H9 (cell line): ENCODE results near the gene ABCB11. TPM values are rescaled to one million over a fixed set of nuclear protein-coding genes. Genes with fewer than 3 reads are reported as not detected.

Source experiments
- DNase-seq: peaks from one replicate; pipeline ENCODE4 v3.0.0-alpha.2; 2017
- H2AFZ ChIP-seq: one replicate; pipeline ENCODE4 v1.6.1; 2013; ENCODE audit warnings: mild to moderate bottlenecking, low read length, control low read depth, moderate library complexity
- H2AK5ac ChIP-seq: 2 replicates; pipeline ENCODE4 v1.6.1; 2013; ENCODE audit warnings: low read length, control low read depth, mixed read lengths; ENCODE audit not compliant: insufficient read length
- H2BK120ac ChIP-seq: one replicate; pipeline ENCODE4 v1.6.1; 2013; ENCODE audit warnings: low read depth, mild to moderate bottlenecking, low read length, control low read depth, inconsistent platforms; ENCODE audit not compliant: poor library complexity, severe bottlenecking
- H2BK12ac ChIP-seq: 2 replicates; pipeline ENCODE4 v1.6.1; 2013; ENCODE audit warnings: low read length, control low read depth, mixed read lengths, low read depth; ENCODE audit not compliant: insufficient read length
- H2BK15ac ChIP-seq: 2 replicates; pipeline ENCODE4 v1.6.1; 2013; ENCODE audit warnings: low read depth, low read length, control low read depth
- H2BK20ac ChIP-seq: one replicate; pipeline ENCODE4 v1.6.1; 2013; ENCODE audit warnings: low read depth, mild to moderate bottlenecking, low read length, control low read depth, inconsistent platforms; ENCODE audit not compliant: poor library complexity, severe bottlenecking
- H2BK5ac ChIP-seq: 2 replicates; pipeline ENCODE4 v1.6.1; 2013; ENCODE audit warnings: low read length, control low read depth, mixed read lengths; ENCODE audit not compliant: insufficient read length
- H3K14ac ChIP-seq: 2 replicates; pipeline ENCODE4 v1.6.1; 2013; ENCODE audit warnings: low read length, control low read depth; ENCODE audit not compliant: insufficient read depth
- H3K18ac ChIP-seq: 2 replicates; pipeline ENCODE4 v1.6.1; 2013; ENCODE audit warnings: low read depth, mild to moderate bottlenecking, mixed read lengths, low read length, control low read depth; ENCODE audit not compliant: insufficient read length
- H3K23ac ChIP-seq: 2 replicates; pipeline ENCODE4 v1.6.1; 2013; ENCODE audit warnings: low read length, control low read depth, mixed read lengths, low read depth; ENCODE audit not compliant: insufficient read length
- H3K23me2 ChIP-seq: 2 replicates; pipeline ENCODE4 v1.6.1; 2013; ENCODE audit warnings: low read depth, mild to moderate bottlenecking, mixed read lengths, low read length, control low read depth; ENCODE audit not compliant: insufficient read length, poor library complexity, severe bottlenecking
- H3K27ac ChIP-seq: 2 replicates; pipeline ENCODE4 v1.5.1; 2013; ENCODE audit warnings: low read length, control low read depth, mixed read lengths, low read depth; ENCODE audit not compliant: insufficient read length
- H3K27me3 ChIP-seq: 2 replicates; pipeline ENCODE4 v1.6.1; 2013; ENCODE audit warnings: low read length, control low read depth, inconsistent platforms; ENCODE audit not compliant: insufficient read depth
- H3K4ac ChIP-seq: 2 replicates; pipeline ENCODE4 v1.6.1; 2013; ENCODE audit warnings: low read depth, mild to moderate bottlenecking, control low read depth, inconsistent platforms, low read length, moderate library complexity
- H3K4me1 ChIP-seq: 2 replicates; pipeline ENCODE4 v1.6.1; 2013; ENCODE audit warnings: low read length, control low read depth, inconsistent platforms; ENCODE audit not compliant: insufficient read depth
- H3K4me2 ChIP-seq: 2 replicates; pipeline ENCODE4 v1.6.1; 2013; ENCODE audit warnings: low read length, control low read depth, mixed read lengths; ENCODE audit not compliant: insufficient read length, insufficient read depth
- H3K56ac ChIP-seq: 2 replicates; pipeline ENCODE4 v1.6.1; 2013; ENCODE audit warnings: low read depth, mild to moderate bottlenecking, mixed read lengths, low read length, control low read depth; ENCODE audit not compliant: insufficient read length
- H3K79me1 ChIP-seq: 2 replicates; pipeline ENCODE4 v1.6.1; 2013; ENCODE audit warnings: low read depth, mild to moderate bottlenecking, moderate library complexity, low read length, control low read depth, inconsistent platforms; ENCODE audit not compliant: insufficient read depth, poor library complexity, severe bottlenecking
- H3K79me2 ChIP-seq: 2 replicates; pipeline ENCODE4 v1.6.1; 2013; ENCODE audit warnings: low read length, control low read depth, inconsistent platforms; ENCODE audit not compliant: insufficient read depth
- H3K9ac ChIP-seq: 2 replicates; pipeline ENCODE4 v1.6.1; 2013; ENCODE audit warnings: low read length, control low read depth, mixed read lengths; ENCODE audit not compliant: insufficient read length; ENCODE audit errors: extremely low read depth
- H3K9me3 ChIP-seq: one replicate; pipeline ENCODE4 v1.6.1; 2013; ENCODE audit warnings: low read depth, low read length, inconsistent platforms; ENCODE audit not compliant: control insufficient read depth
- H3T11ph ChIP-seq: one replicate; pipeline ENCODE4 v1.6.1; 2013; ENCODE audit warnings: mild to moderate bottlenecking, low read length, control low read depth, inconsistent platforms
- H4K20me1 ChIP-seq: one replicate; pipeline ENCODE4 v1.6.1; 2013; ENCODE audit not compliant: control insufficient read depth, insufficient read length, insufficient read depth
- H4K5ac ChIP-seq: 2 replicates; pipeline ENCODE4 v1.6.1; 2013; ENCODE audit warnings: low read depth, mild to moderate bottlenecking, mixed read lengths, low read length, control low read depth; ENCODE audit not compliant: insufficient read length
- H4K8ac ChIP-seq: replicated peaks from 2 replicates; pipeline ENCODE4 v1.6.1; 2013; ENCODE audit warnings: low read length, control low read depth, mixed read lengths, low read depth; ENCODE audit not compliant: insufficient read length
- H4K91ac ChIP-seq: 2 replicates; pipeline ENCODE4 v1.6.1; 2013; ENCODE audit warnings: low read depth, mild to moderate bottlenecking, moderate library complexity, mixed read lengths, low read length, control low read depth; ENCODE audit not compliant: insufficient read length
- H3K27ac Mint-ChIP-seq, 3 experiments: 2 replicates in 2 of 3; 3 replicates in 1 of 3; pipeline ENCODE4 v1.8.0; 2020 to 2021; ENCODE audit warnings: mixed read lengths in 3 of 3, mild to moderate bottlenecking in 1 of 3, moderate library complexity in 1 of 3
- H3K27me3 Mint-ChIP-seq: 2 replicates; pipeline ENCODE4 v1.8.0; 2021; ENCODE audit warnings: low read depth, mild to moderate bottlenecking, moderate library complexity, mixed read lengths
- H3K36me3 Mint-ChIP-seq, 3 experiments: 2 replicates in 2 of 3; 3 replicates in 1 of 3; pipeline ENCODE4 v1.8.0; 2020 to 2021; ENCODE audit warnings: low read depth in 3 of 3, mixed read lengths in 3 of 3; ENCODE audit not compliant: insufficient read depth in 1 of 3
- H3K4me1 Mint-ChIP-seq, 2 experiments: 2 replicates each; pipeline ENCODE4 v1.8.0; 2020; ENCODE audit warnings: mixed read lengths in 2 of 2
- H3K4me3 Mint-ChIP-seq, 2 experiments: 2 replicates in 1 of 2; 3 replicates in 1 of 2; pipeline ENCODE4 v1.8.0; 2020 to 2021; ENCODE audit warnings: mild to moderate bottlenecking in 2 of 2, mixed read lengths in 2 of 2, moderate library complexity in 1 of 2
- H3K9me3 Mint-ChIP-seq, 2 experiments: 2 replicates in 1 of 2; 3 replicates in 1 of 2; pipeline ENCODE4 v1.8.0; 2020; ENCODE audit warnings: mild to moderate bottlenecking in 2 of 2, mixed read lengths in 2 of 2, moderate library complexity in 1 of 2
- CTCF ChIP-seq: fragments of 200-600 bp; sonication (generic); conservative IDR thresholded peaks from 3 replicates; pipeline ENCODE4 v1.8.0; 2021; ENCODE audit warnings: antibody characterized with exemption, mild to moderate bottlenecking
- WGBS: extraction: QIAGEN DNeasy Blood & Tissue Kit; methylation state at CpG from one replicate; pipeline ENCODE4 v1.1.7; 2013; ENCODE audit warnings: missing lambda C conversion rate, low lambda C conversion rate, mixed read lengths; ENCODE audit not compliant: insufficient read length; ENCODE audit errors: extremely low coverage; 5-methylcytosine and 5-hydroxymethylcytosine counted together
- total RNA-seq: library from RNA; stranded (reverse); gene quantifications from 2 replicates; pipeline ENCODE4 v1.2.1, GENCODE V29; 2021

ABCB11 gene
- total RNA-seq, 1 experiment from 2014 or later, result not detected

- no peak overlapping the region for H4K91ac ChIP-seq
- Mint-ChIP-seq H3K27ac (no peak overlapping the region; a peak in 1 of 7 replicates), H3K4me3 (no peak overlapping the region), H3K27me3 (no peaks in the 10 kb centered on the region; the same call in 1 of the 2 replicates), H3K4me1 (no peaks in the 10 kb centered on the region), H3K9me3 (no peaks in the 10 kb centered on the region), H3K36me3 (no peaks in the 10 kb centered on the region)
- no peak overlapping the region for H2BK15ac ChIP-seq
- H4K5ac ChIP-seq, result no peak overlapping the region
- no peaks in the 10 kb centered on the region for H4K20me1 ChIP-seq
- no peaks in the 10 kb centered on the region; the same call in 1 of the 2 replicates for H3K4me1 ChIP-seq
- no peak for DNase-seq
- H3K9me3 ChIP-seq, result no peaks in the 10 kb centered on the region
- H2BK5ac ChIP-seq, result no peak overlapping the region
- H2BK12ac ChIP-seq, result no peak overlapping the region
- H3K9ac ChIP-seq, result no peak overlapping the region
- H3K14ac ChIP-seq, result no peak overlapping the region
- H3K79me2 ChIP-seq, result no peaks in the 10 kb centered on the region
- H3K56ac ChIP-seq, result no peak overlapping the region
- H2AFZ ChIP-seq, result no peak overlapping the region
- no peak overlapping the region for H3K27ac ChIP-seq
- TF ChIP-seq CTCF, result no peak
- H2BK120ac ChIP-seq, result no peak overlapping the region
- no peak overlapping the region for H2AK5ac ChIP-seq
- no peaks in the 10 kb centered on the region for H3K79me1 ChIP-seq
- no peak overlapping the region for H3K4ac ChIP-seq
- WGBS, result no CpG with 5 or more reads among the region's 2 CpGs
- no peak overlapping the region for H3K23ac ChIP-seq
- H2BK20ac ChIP-seq, result no peak overlapping the region
- H3K23me2 ChIP-seq, result no peaks in the 10 kb centered on the region
- H4K8ac ChIP-seq, result no peak overlapping the region
- no peak overlapping the region for H3K18ac ChIP-seq
- no peak overlapping the region for H3K4me2 ChIP-seq
- H3K27me3 ChIP-seq, result no peaks in the 10 kb centered on the region
- no peak overlapping the region for H3T11ph ChIP-seq
Observed at GRCh38 chr2:168969865-168970264, 61.3 kb downstream of the ABCB11 start.
